WTC11 (cell line): ENCODE data around the gene ATP6AP1. TPM values are rescaled to one million over a fixed set of nuclear protein-coding genes. Genes with fewer than 3 reads are reported as not detected.

Experiments
- ATAC-seq: fragments of 200-7000 bp; cut with Tn5 transposase; 2 replicates; pipeline ENCODE4 v1.10.0; 2021; ENCODE audit warnings: mild to moderate bottlenecking, moderate library complexity
- CTCF ChIA-PET: fragments of 300-600 bp; sonication (Branson Sonifier 250); formaldehyde crosslinking; loops from one replicate; lab custom pipeline; 2021; ENCODE audit warnings: antibody characterized with exemption; lab: Charles Lee
- POLR2A ChIA-PET: fragments of 350-600 bp; sonication (Branson Sonifier 250); formaldehyde crosslinking; loops from one replicate; lab custom pipeline; 2021; ENCODE audit warnings: antibody characterized with exemption; lab: Charles Lee
- DNase-seq: peaks from one replicate; pipeline ENCODE4 v3.0.0; 2021; ENCODE audit warnings: low spot score
- H3K27ac Mint-ChIP-seq: 2 replicates; pipeline ENCODE4 v1.8.0; 2021; ENCODE audit warnings: mixed read lengths
- H3K27me3 Mint-ChIP-seq: 2 replicates; pipeline ENCODE4 v1.8.0; 2021; ENCODE audit warnings: low read depth, mild to moderate bottlenecking, moderate library complexity, mixed read lengths
- H3K36me3 Mint-ChIP-seq: 2 replicates; pipeline ENCODE4 v1.8.0; 2021; ENCODE audit warnings: mixed read lengths
- H3K4me1 Mint-ChIP-seq: 2 replicates; pipeline ENCODE4 v1.8.0; 2022; ENCODE audit warnings: mixed read lengths
- H3K4me3 Mint-ChIP-seq: 2 replicates; pipeline ENCODE4 v1.8.0; 2021; ENCODE audit warnings: mild to moderate bottlenecking, moderate library complexity, mixed read lengths
- H3K9me3 Mint-ChIP-seq: 2 replicates; pipeline ENCODE4 v1.8.0; 2021; ENCODE audit warnings: mixed read lengths
- ATF1 ChIP-seq: sonication (generic); formaldehyde crosslinking; IDR thresholded peaks from 2 replicates; pipeline ENCODE4 v1.8.1; 2023; ENCODE audit warnings: mild to moderate bottlenecking, moderate library complexity, missing genetic modification reagents
- E2F1 ChIP-seq: sonication (generic); formaldehyde crosslinking; IDR thresholded peaks from 2 replicates; pipeline ENCODE4 v1.8.0; 2022; ENCODE audit warnings: mild to moderate bottlenecking, missing genetic modification reagents
- E2F4 ChIP-seq: sonication (generic); formaldehyde crosslinking; IDR thresholded peaks from 2 replicates; pipeline ENCODE4 v1.8.1; 2022; ENCODE audit warnings: low read depth, mild to moderate bottlenecking, moderate library complexity, missing genetic modification reagents, borderline replicate concordance
- E2F5 ChIP-seq: sonication (generic); formaldehyde crosslinking; IDR thresholded peaks from 2 replicates; pipeline ENCODE4 v1.8.1; 2022; ENCODE audit warnings: mild to moderate bottlenecking, moderate library complexity, missing genetic modification reagents
- ELF4 ChIP-seq: sonication (generic); formaldehyde crosslinking; IDR thresholded peaks from 2 replicates; pipeline ENCODE4 v1.8.1; 2022; ENCODE audit warnings: low read depth, mild to moderate bottlenecking, moderate library complexity, missing genetic modification reagents
- FOXP1 ChIP-seq: sonication (generic); formaldehyde crosslinking; IDR thresholded peaks from 2 replicates; pipeline ENCODE4 v1.8.0; 2022; ENCODE audit warnings: missing genetic modification reagents, mild to moderate bottlenecking, moderate library complexity, borderline replicate concordance
- FOXP4 ChIP-seq: sonication (generic); formaldehyde crosslinking; IDR thresholded peaks from 2 replicates; pipeline ENCODE4 v1.8.0; 2022; ENCODE audit warnings: mild to moderate bottlenecking, missing genetic modification reagents
- JUN ChIP-seq: sonication (generic); formaldehyde crosslinking; IDR thresholded peaks from 2 replicates; pipeline ENCODE4 v1.8.0; 2023; ENCODE audit warnings: mild to moderate bottlenecking, missing genetic modification reagents
- KAT7 ChIP-seq: sonication (generic); formaldehyde crosslinking; IDR thresholded peaks from 2 replicates; pipeline ENCODE4 v1.8.1; 2023; ENCODE audit warnings: missing genetic modification reagents, mild to moderate bottlenecking, borderline replicate concordance
- MXD4 ChIP-seq: fragments of 250-450 bp; sonication (Bioruptor Pico); IDR thresholded peaks from 2 replicates; pipeline ENCODE4 v1.8.0; 2021; ENCODE audit warnings: mild to moderate bottlenecking, moderate library complexity, borderline replicate concordance
- NR2C2 ChIP-seq: sonication (generic); formaldehyde crosslinking; IDR thresholded peaks from 2 replicates; pipeline ENCODE4 v1.8.0; 2022; ENCODE audit warnings: mild to moderate bottlenecking, missing genetic modification reagents
- SMAD4 ChIP-seq: sonication (generic); formaldehyde crosslinking; IDR thresholded peaks from 2 replicates; pipeline ENCODE4 v1.8.0; 2022; ENCODE audit warnings: mild to moderate bottlenecking, missing genetic modification reagents
- TEAD1 ChIP-seq: sonication (generic); formaldehyde crosslinking; IDR thresholded peaks from 2 replicates; pipeline ENCODE4 v1.8.0; 2022; ENCODE audit warnings: mild to moderate bottlenecking, missing genetic modification reagents
- USF2 ChIP-seq: sonication (generic); formaldehyde crosslinking; IDR thresholded peaks from 2 replicates; pipeline ENCODE4 v1.8.1; 2023; ENCODE audit warnings: mild to moderate bottlenecking, missing genetic modification reagents, moderate library complexity
- ZBTB21 ChIP-seq: sonication (generic); formaldehyde crosslinking; IDR thresholded peaks from 2 replicates; pipeline ENCODE4 v1.8.1; 2023; ENCODE audit warnings: mild to moderate bottlenecking, missing genetic modification reagents, borderline replicate concordance
- ZNF138 ChIP-seq: sonication (generic); formaldehyde crosslinking; conservative IDR thresholded peaks from 2 replicates; pipeline ENCODE4 v1.8.1; 2022; ENCODE audit warnings: mild to moderate bottlenecking, moderate library complexity, missing genetic modification reagents
- ZNF219 ChIP-seq: sonication (generic); formaldehyde crosslinking; IDR thresholded peaks from 2 replicates; pipeline ENCODE4 v1.8.0; 2023; ENCODE audit warnings: missing genetic modification reagents, mild to moderate bottlenecking, borderline replicate concordance
- ZNF281 ChIP-seq: sonication (generic); formaldehyde crosslinking; IDR thresholded peaks from 2 replicates; pipeline ENCODE4 v1.8.0; 2023; ENCODE audit warnings: mild to moderate bottlenecking, missing genetic modification reagents
- ZSCAN18 ChIP-seq: fragments of 250-450 bp; sonication (Bioruptor Pico); IDR thresholded peaks from 2 replicates; pipeline ENCODE4 v2.1.2; 2022; ENCODE audit warnings: mild to moderate bottlenecking, moderate library complexity
- total RNA-seq: library from RNA; stranded (reverse); gene quantifications from 3 replicates; pipeline ENCODE4 v1.2.3, GENCODE V29; 2021

The ATP6AP1 gene
- total RNA-seq, 1 experiment from 2014 or later, result 43.9 TPM

GRCh38 chrX:154458116-154458953 lies 29.9 kb downstream of the ATP6AP1 start, which contains the start of gene PLXNA3:
TSS of gene PLXNA3 (plus strand) at chrX:154458281. CDS start at chrX:154460184, 1,903 bp downstream.
- H3K27ac Mint-ChIP-seq, result peak within 1 kb of the TSS; percentile 81; the same call in 1 of the 2 replicates
- TF ChIP-seq ZNF219 (CRISPR knock-in tag) (no peak), SMAD4 (CRISPR knock-in tag) (no peak), E2F5 (no peak), KAT7 (no peak), FOXP1 (CRISPR knock-in tag) (no peak), JUN (CRISPR knock-in tag) (no peak)
- ChIA-PET POLR2A (interaction anchor here (0.6 to 0.8 kb wide), 2 partner anchors 87 to 89 kb away, joined by 3 read pairs; no protein-coding TSS in a partner anchor), CTCF (interaction anchor here (0.7 to 3.0 kb wide), 4 partner anchors 32 to 85 kb away, joined by 3 to 11 read pairs (median 3); partner anchors contain the start of gene SLC10A3)
- peak; percentile 61 for ATAC-seq
- peak within 1 kb of the TSS; percentile 84 for H3K4me3 Mint-ChIP-seq
- no peaks in the 10 kb centered on the region for H3K9me3 Mint-ChIP-seq
- peak; percentile 47 for DNase-seq
- 0 out of 2 replicates have a peak, but pooled peaks cover under 1% of the 10 kb centered on the region for H3K36me3 Mint-ChIP-seq
- H3K4me1 Mint-ChIP-seq, result no peaks in the 10 kb centered on the region
- H3K27me3 Mint-ChIP-seq, result peaks cover 15% of the 10 kb centered on the region

- H3K36me3 Mint-ChIP-seq, result no peaks in the 10 kb centered on the region
- H3K27ac Mint-ChIP-seq, result no peak overlapping the region
- CTCF ChIA-PET, result interaction anchor here (0.5 to 3.0 kb wide), 4 partner anchors 31 to 86 kb away, joined by 3 to 11 read pairs (median 4); partner anchors contain the start of gene SLC10A3
- H3K4me3 Mint-ChIP-seq, result peak overlapping the region; percentile 64
- no peak for DNase-seq
- TF ChIP-seq ZNF138 (no peak), ZNF281 (CRISPR knock-in tag) (no peak), NR2C2 (CRISPR knock-in tag) (no peak), ZBTB21 (CRISPR knock-in tag) (no peak), ZNF219 (CRISPR knock-in tag) (no peak), ATF1 (no peak), E2F4 (CRISPR knock-in tag) (no peak), TEAD1 (CRISPR knock-in tag) (no peak), ZSCAN18 (CRISPR knock-in tag) (no peak), ELF4 (CRISPR knock-in tag) (no peak), USF2 (CRISPR knock-in tag) (no peak), MXD4 (CRISPR knock-in tag) (no peak), FOXP4 (CRISPR knock-in tag) (no peak), E2F1 (CRISPR knock-in tag) (no peak)
- TF ChIP-seq, all 79 proteins: peak for 0
- ATAC-seq, result no peak
- Mint-ChIP-seq H3K4me1 (no peaks in the 10 kb centered on the region), H3K9me3 (no peaks in the 10 kb centered on the region), H3K27me3 (peaks cover 15% of the 10 kb centered on the region)
- POLR2A ChIA-PET, result interaction anchor here (0.5 kb wide), 1 partner anchor 16 kb away, joined by 3 read pairs; no protein-coding TSS in a partner anchor
Measured at GRCh38 chrX:154458954-154459778, 30.7 kb downstream of the ATP6AP1 start.
